GM18505 (cell line): ENCODE data around the gene DDX17.

Experiments
- ATAC-seq: cut with Tn5 transposase; IDR thresholded peaks from one replicate; pipeline ENCODE4 v1.9.1; 2021; ENCODE audit not compliant: unreplicated experiment
- POLR2A ChIP-seq: IDR thresholded peaks from 4 replicates; pipeline ENCODE4 v1.6.1; 2011; ENCODE audit warnings: borderline replicate concordance; ENCODE audit not compliant: insufficient read depth, insufficient read length; ENCODE audit errors: extremely low read depth

DDX17 gene

DNA sequence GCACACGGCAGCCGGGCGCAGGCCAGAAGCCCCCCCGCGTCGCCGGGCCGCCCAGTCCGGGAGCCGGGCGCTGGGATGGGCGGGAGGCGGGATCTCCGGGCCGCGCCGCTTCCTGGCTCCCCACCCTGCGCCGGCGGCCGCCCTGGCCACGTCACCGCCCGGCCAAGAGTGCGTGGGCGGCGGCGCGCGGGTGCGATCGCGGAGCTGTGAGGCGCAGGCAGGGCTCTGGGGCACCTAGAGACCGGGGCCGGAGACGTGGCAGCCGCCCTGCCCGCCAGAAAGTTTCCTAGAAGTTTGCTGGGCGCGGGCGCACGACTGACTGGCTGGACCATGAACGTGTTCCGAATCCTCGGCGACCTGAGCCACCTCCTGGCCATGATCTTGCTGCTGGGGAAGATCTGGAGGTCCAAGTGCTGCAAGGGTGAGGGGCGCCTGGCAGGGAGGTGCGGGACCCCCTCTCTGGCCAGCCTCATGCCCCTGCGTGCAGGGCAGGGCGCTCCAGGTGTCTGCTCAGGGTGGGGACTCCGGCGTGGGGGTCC lies 38.1 kb downstream of the DDX17 start, which contains the start of gene KDELR3:
KDELR3 (plus strand) TSS at position 193 of the 539 bp plus-strand sequence; CDS start at position 331, 138 bp downstream.
- ATAC-seq: no peak
- no peak for TF ChIP-seq POLR2A

DNA sequence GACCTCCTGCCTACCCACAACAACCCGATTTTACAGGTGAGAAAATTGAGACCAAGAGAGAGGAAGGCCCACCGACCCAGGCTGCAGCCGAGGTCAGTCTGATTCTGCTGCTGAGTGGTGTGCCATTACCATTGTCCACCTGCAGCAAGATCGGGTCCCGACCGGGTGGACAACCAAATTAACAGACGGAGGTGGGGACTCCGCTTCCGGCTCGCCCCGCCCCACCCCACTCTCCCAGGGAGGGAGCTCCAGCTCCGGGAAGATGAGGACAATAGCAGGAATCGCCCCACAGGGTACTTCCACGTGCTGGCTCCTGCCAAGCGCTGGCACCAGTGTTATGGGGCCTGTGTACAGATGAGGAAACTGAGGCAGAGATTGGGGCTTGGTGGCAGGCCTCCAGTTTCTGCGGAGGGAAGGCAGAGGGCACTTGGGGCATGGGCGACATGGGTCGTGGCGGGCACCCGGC lies 38.6 kb downstream of the DDX17 start:
- ATAC-seq: no peak

GRCh38 chr22:38465673-38466490 lies 40.2 kb downstream of the DDX17 start:
- no peak for ATAC-seq
- no peak for TF ChIP-seq POLR2A

More for the DNA sequence above, 38.6 kb downstream of the DDX17 start:
- no peak for TF ChIP-seq POLR2A

- TF ChIP-seq POLR2A: no peak
- no peak for ATAC-seq
These were observed 41.0 kb downstream of the DDX17 start for GRCh38 chr22:38464992-38465672.

- no peak for ATAC-seq
- no peak for TF ChIP-seq POLR2A
These were observed 42.9 kb downstream of the DDX17 start for GRCh38 chr22:38462960-38463784.

DNA sequence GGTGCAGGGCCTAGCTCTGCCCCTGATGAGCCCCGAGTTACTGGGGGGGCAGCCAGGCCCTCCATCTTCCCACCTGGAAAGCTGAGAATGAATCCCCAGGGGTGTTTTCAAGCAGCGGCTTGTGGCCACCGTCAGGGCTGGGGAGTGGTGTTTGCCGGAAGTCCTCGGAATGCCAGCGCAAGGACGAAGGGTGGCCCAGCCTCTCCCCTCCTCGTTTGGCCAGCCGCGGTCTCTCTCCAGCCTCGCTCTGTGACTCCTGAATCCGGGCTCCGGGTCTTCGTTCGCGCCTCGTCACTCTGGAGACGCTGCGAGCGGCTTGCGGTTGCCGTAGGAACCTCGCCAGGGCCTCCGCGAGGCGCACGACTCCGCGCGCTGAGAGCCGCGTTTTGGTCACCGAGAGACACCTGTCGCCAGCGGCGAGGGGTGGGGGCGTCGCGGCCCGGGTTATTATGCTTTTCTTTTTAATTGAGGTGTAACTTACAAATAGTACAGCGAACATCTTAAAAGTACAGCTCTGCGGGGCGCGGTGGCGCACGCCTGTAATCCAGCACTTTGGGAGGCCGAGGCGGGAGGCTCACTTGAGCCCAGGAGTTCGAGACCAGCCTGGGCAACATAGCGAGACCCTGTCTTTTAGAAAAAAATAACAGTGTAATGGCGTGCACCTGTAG lies 44.6 kb downstream of the DDX17 start:
- no peak for TF ChIP-seq POLR2A
- no peak for ATAC-seq

DNA sequence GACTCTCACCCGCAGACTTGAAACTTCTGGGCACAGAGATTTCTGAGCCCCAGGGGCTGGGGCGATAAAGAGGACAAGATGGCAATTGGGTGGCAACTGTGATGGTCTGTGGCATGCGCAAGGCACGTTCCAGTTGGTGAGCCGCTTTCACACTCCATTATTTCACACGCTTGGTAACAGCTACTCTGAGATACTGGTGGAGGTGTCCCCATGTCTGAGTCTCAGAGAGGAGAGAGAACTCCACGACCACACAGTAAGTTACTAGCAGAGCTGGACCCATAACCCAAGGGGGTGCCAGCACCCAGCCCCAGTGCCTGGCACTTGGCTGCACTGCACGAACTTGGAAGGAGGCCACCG lies 45.1 kb downstream of the DDX17 start:
- ATAC-seq: no peak
- TF ChIP-seq POLR2A: no peak

DNA sequence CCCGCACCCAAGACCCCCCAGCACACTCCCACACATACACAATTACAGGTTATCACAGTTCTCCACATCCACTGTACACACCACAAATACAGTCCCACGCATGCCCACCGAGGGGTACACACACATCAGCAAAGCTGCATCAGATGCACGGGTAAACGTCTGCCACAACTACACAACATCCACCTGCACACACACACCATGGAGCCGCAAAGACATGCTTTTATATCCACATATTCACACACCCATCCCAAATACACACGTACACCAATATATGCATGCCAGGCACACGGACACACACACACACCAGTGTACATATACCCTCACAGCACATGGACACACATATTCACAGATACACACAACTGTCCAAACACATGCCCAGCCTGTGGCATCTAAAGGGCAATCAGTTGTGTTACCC lies 45.7 kb downstream of the DDX17 start:
- no peak for ATAC-seq
- TF ChIP-seq POLR2A: no peak

DNA sequence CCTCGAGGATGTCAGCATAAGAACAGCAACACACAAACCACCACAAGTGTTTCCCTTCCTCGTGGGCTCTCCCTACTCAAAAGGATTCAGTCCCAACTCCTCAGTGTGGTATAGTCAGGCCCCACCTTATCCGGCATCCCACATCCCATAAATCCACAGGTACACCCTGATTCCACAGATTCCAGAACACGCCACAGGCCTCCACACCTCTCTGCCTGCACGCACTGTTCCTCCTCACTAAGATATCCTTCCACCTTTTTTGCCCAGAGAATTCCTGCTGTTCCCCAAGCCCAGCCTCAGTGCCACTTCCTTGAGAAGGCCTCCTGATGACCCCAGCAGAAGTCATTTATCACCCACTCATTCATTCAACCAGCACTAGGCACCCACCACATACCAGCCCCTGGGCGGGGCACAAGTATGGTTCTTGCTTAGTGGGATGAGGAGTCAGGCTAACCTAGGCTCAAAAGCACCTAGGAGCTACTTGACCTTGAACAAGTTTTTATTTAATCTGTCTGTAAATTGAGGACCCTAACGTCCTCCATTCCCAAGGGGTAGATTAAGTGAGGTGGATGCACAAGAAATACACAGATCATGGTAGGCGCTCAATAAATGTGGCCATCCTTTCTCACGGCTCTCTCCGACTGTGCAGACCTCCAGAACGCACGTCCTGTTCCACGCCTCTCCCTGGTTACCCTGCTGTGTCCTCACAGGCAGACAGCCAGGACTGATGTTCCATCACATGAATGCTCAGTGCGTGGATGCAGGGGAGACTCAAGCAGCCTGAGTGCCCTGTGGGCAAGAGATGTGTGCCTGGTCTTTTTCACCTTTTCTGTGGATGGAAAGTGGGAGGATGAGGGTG lies 49.0 kb downstream of the DDX17 start:
- no peak for ATAC-seq
- TF ChIP-seq POLR2A: no peak

DNA sequence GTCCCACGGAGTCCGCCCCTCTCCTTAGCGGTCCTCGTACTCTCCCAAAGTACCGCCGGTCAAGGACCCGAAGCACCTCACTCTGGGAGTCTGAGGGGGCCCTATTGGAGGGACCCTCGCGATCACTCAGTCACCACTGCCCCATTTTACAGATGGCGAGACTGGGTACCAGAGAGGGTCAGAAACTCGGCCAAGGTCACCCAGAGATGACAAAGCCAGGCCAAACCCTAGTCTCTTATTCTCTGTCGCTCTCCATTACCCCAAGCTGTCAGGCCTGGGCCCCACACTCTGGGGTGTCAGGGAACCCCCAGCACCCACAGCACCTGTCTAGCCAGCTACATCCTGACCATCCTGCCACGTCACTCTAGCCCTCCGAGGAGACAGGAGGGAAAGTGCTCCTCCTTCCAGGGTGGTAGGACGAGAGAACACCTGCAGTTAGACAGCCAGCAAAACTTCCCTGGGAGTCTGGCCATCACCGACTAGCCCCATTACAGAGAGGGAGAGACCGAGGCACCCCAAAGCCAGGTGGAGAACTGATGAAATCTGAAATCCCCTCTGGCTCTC lies 49.8 kb downstream of the DDX17 start:
- no peak for TF ChIP-seq POLR2A

DNA sequence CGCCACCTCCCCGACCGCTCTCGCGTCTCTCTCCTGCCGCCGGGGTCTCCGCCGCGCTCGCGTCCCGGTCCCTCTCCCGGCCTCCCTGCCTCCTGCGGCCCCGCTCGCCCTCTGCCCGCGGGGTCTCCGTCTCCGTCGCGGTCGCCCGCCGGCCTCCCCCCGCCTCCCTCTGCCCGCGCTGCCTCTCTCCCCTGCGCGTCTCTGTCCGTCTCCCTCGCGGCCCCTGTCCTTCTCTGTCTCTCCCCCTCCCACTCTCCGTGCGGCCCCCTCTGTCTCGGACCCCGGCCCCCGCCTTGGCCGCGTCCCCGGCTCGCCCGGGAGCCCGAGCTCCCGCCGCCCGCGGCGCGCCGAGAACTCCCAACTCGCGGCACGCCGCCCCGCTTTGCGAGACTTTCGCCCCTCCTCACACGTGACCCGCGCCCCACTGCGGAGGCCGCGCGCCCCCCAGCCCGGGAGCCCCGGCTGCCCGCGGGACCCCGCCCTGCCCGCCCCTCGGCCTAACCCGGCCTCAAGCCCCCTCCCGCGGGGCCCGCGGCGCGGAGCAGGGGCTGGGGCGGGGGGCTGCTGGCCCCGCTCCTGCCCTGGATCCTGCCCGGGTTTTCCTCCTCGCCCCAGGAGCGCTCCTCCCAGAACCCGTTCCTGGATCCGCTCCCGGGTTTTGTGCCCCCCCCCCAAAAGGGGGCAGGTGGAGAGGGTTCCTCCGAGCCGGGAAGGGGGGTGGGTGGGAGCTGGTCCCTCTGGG lies 50.4 kb downstream of the DDX17 start:
- no peak for TF ChIP-seq POLR2A
- no peak for ATAC-seq

More for the DNA sequence above, 49.8 kb downstream of the DDX17 start:
- no peak for ATAC-seq
